Upper lobe of left lung (tissue), 6 donors: ENCODE measurements around the gene ZNF239. TPM values are rescaled to one million over a fixed set of nuclear protein-coding genes. Genes with fewer than 3 reads are reported as not detected.
"Not testable (repeated sequence)": the region's sequence is repeated elsewhere in the genome, so short reads cannot be mapped to it uniquely, and the experiment has no call there.

Experiments used
- ATAC-seq, 2 donors: fragments of 200-7000 bp; cut with Tn5 transposase; one replicate each; pipeline ENCODE4 v1.9.1; 2022; ENCODE audit warnings: mild to moderate bottlenecking in 2 of 2, moderate library complexity in 2 of 2; ENCODE audit not compliant: low FRiP score in 2 of 2
- DNase-seq, 2 donors: peaks; one replicate each; pipeline ENCODE4 v3.0.0-alpha.2; 2019 to 2020
- H3K27ac ChIP-seq, 4 donors: fragments of 200-600 bp; sonication (generic); one replicate each; pipeline ENCODE4 v1.5.1; 2016 to 2019
- H3K27me3 ChIP-seq, 4 donors: fragments of 200-600 bp; sonication (generic); one replicate each; pipeline ENCODE4 v1.5.1; 2017 to 2019
- H3K36me3 ChIP-seq, 4 donors: fragments of 200-600 bp; sonication (generic); one replicate each; pipeline ENCODE4 v1.5.1; 2016 to 2019
- H3K4me1 ChIP-seq, 4 donors: fragments of 200-600 bp; sonication (generic); one replicate each; pipeline ENCODE4 v1.5.1; 2018 to 2019
- H3K4me3 ChIP-seq, 4 donors: fragments of 200-600 bp; sonication (generic); one replicate each; pipeline ENCODE4 v1.5.1; 2017 to 2019; ENCODE audit warnings: mild to moderate bottlenecking in 2 of 4, moderate library complexity in 1 of 4
- H3K9me3 ChIP-seq, 4 donors: fragments of 200-600 bp; sonication (generic); one replicate each; pipeline ENCODE4 v1.5.1; 2018 to 2019
- CTCF ChIP-seq, 6 experiments: fragments of 450-650 bp in 4 of 6; fragments of 200-600 bp in 2 of 6; sonication (generic) in 2 of 6; IDR thresholded peaks; one replicate each; pipeline ENCODE4 v1.5.1; 2016 to 2019; ENCODE audit warnings: antibody characterized with exemption in 6 of 6
- EP300 ChIP-seq, 4 donors: sonication (generic); formaldehyde crosslinking; IDR thresholded peaks; one replicate each; pipeline ENCODE4 v1.5.1; 2017; ENCODE audit warnings: antibody characterized with exemption in 4 of 4, control low read depth in 2 of 4
- POLR2A ChIP-seq, 4 donors: fragments of 450-650 bp; IDR thresholded peaks; one replicate each; pipeline ENCODE4 v1.5.1; 2016 to 2017; ENCODE audit warnings: antibody characterized with exemption in 4 of 4, mild to moderate bottlenecking in 2 of 4
- POLR2AphosphoS5 ChIP-seq, 2 donors: sonication (generic); formaldehyde crosslinking; IDR thresholded peaks; one replicate each; pipeline ENCODE4 v1.5.1; 2017; ENCODE audit warnings: antibody characterized with exemption in 2 of 2
- WGBS, 2 donors: methylation state at CpG; one replicate each; pipeline ENCODE4 v1.1.5; 2017 to 2018; 5-methylcytosine and 5-hydroxymethylcytosine counted together
- total RNA-seq, 6 donors: library from RNA; depleted of rRNA in 4 of 6; stranded (reverse); fragments of >200 nt in 4 of 6; gene quantifications; one replicate each; pipeline versions ENCODE4 v1.1.0 to v1.2.1, GENCODE V29; 2016 to 2021
- donor health status: DM: no; HTN: no; CAD: no; lungs with moderate emphysema.
- donor health status: DM: no; HTN: yes; CAD: no; lungs with severe emphysema.

ZNF239 gene
- total RNA-seq, 6 donors from 2014 or later, result 1.1 to 4.0 (median 2.9) TPM

- peaks cover 4 to 24% (median 8%) of the 10 kb centered on the region in 4 donors for H3K4me1 ChIP-seq
- ATAC-seq (no peak), DNase-seq (no peak)
- TF ChIP-seq CTCF (IDR thresholded peaks at IDR 0.05) (no peak), POLR2AphosphoS5 (IDR thresholded peaks at IDR 0.05) (no peak), EP300 (IDR thresholded peaks at IDR 0.05) (no peak), POLR2A (IDR thresholded peaks at IDR 0.05) (no peak)
- H3K36me3 ChIP-seq, result no peaks in the 10 kb centered on the region
- H3K9me3 ChIP-seq, result no peaks in the 10 kb centered on the region
- H3K27ac ChIP-seq, result peak overlapping the region in 3 of 4 donors; percentile 50 to 79 (median 59)
- peak overlapping the region; percentile 27 to 67 (median 52) for H3K4me3 ChIP-seq
- H3K27me3 ChIP-seq, result no peaks in the 10 kb centered on the region
- 59 to 68% methylated on average over 14 of the region's 14 CpGs for WGBS, 2 donors
Observed at GRCh38 chr10:43573250-43574000, 991 bp downstream of the ZNF239 start.

- DNase-seq, result no peak
- WGBS, 2 donors, result 13 to 35% methylated on average over 1 of the region's 1 CpG
- Histone ChIP-seq H3K27ac (no peak overlapping the region), H3K27me3 (no peaks in the 10 kb centered on the region), H3K36me3 (peaks cover 0 to 4% (median 0%) of the 10 kb centered on the region in 4 donors), H3K4me3 (no peak overlapping the region), H3K9me3 (no peaks in the 10 kb centered on the region), H3K4me1 (peaks cover 4 to 24% (median 8%) of the 10 kb centered on the region in 4 donors)
- no peak for ATAC-seq
- TF ChIP-seq POLR2AphosphoS5 (IDR thresholded peaks at IDR 0.05) (no peak), POLR2A (IDR thresholded peaks at IDR 0.05) (no peak), EP300 (IDR thresholded peaks at IDR 0.05) (no peak), CTCF (IDR thresholded peaks at IDR 0.05) (no peak)
Observed at GRCh38 chr10:43570971-43571370, 3.4 kb downstream of the ZNF239 start.

GRCh38 chr10:43569681-43570080 lies 4.7 kb downstream of the ZNF239 start:
- DNase-seq (no peak), ATAC-seq (no peak)

GRCh38 chr10:43557214-43557613 lies 17.2 kb downstream of the ZNF239 start:
- Histone ChIP-seq H3K27me3 (no peaks in the 10 kb centered on the region), H3K27ac (no peak overlapping the region), H3K36me3 (peaks cover 0 to 11% (median 5%) of the 10 kb centered on the region in 4 donors), H3K4me1 (no peaks in the 10 kb centered on the region), H3K9me3 (peaks cover 0 to 52% (median 20%) of the 10 kb centered on the region in 4 donors), H3K4me3 (no peak overlapping the region)
- 89 to 97% methylated on average over 4 of the region's 4 CpGs for WGBS, 2 donors
- DNase-seq (no peak), ATAC-seq (no peak)
- TF ChIP-seq EP300 (IDR thresholded peaks at IDR 0.05) (no peak), POLR2AphosphoS5 (IDR thresholded peaks at IDR 0.05) (no peak), POLR2A (IDR thresholded peaks at IDR 0.05) (no peak), CTCF (IDR thresholded peaks at IDR 0.05) (no peak)

More at GRCh38 chr10:43569681-43570080, 4.7 kb downstream of the ZNF239 start:
- TF ChIP-seq CTCF (IDR thresholded peaks at IDR 0.05) (no peak), POLR2AphosphoS5 (IDR thresholded peaks at IDR 0.05) (no peak), EP300 (IDR thresholded peaks at IDR 0.05) (no peak), POLR2A (IDR thresholded peaks at IDR 0.05) (no peak)
- no peak overlapping the region for H3K4me3 ChIP-seq
- no peaks in the 10 kb centered on the region for H3K9me3 ChIP-seq
- H3K27me3 ChIP-seq, result no peaks in the 10 kb centered on the region
- peaks cover 0 to 4% (median 0%) of the 10 kb centered on the region in 4 donors for H3K36me3 ChIP-seq
- H3K4me1 ChIP-seq, result peaks cover 4 to 20% (median 8%) of the 10 kb centered on the region in 4 donors
- H3K27ac ChIP-seq, result no peak overlapping the region

GRCh38 chr10:43543746-43544145 lies 30.7 kb downstream of the ZNF239 start:
- peak in 1 of 2 donors; percentile 37 for DNase-seq
- H3K4me1 ChIP-seq, H3K36me3 ChIP-seq, H3K9me3 ChIP-seq, H3K27me3 ChIP-seq, H3K27ac ChIP-seq, ATAC-seq, H3K4me3 ChIP-seq: not testable (repeated sequence)
- 80 to 83% methylated on average over 11 of the region's 11 CpGs for WGBS, 2 donors
